Measurements from ENCODE around the gene NCKAP5.

Gene NCKAP5

GRCh38 chr2:133177196-133177595 is 391.1 kb downstream of the NCKAP5 start:
- TF ChIP-seq, protein P1, sequence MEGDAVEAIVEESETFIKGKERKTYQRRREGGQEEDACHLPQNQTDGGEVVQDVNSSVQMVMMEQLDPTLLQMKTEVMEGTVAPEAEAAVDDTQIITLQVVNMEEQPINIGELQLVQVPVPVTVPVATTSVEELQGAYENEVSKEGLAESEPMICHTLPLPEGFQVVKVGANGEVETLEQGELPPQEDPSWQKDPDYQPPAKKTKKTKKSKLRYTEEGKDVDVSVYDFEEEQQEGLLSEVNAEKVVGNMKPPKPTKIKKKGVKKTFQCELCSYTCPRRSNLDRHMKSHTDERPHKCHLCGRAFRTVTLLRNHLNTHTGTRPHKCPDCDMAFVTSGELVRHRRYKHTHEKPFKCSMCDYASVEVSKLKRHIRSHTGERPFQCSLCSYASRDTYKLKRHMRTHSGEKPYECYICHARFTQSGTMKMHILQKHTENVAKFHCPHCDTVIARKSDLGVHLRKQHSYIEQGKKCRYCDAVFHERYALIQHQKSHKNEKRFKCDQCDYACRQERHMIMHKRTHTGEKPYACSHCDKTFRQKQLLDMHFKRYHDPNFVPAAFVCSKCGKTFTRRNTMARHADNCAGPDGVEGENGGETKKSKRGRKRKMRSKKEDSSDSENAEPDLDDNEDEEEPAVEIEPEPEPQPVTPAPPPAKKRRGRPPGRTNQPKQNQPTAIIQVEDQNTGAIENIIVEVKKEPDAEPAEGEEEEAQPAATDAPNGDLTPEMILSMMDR (IDR thresholded peaks at IDR 0.05; ENCODE audit: insufficient read depth, low read depth, low read length, missing control alignments), result no peak
- no peak for DNase-seq (ENCODE audit: low read depth)
- no peak overlapping the region for H3K4me3 ChIP-seq (ENCODE audit: low read depth, low read length)

- DNase-seq (ENCODE audit: low read depth), result no peak
- no peak overlapping the region for H3K4me3 ChIP-seq (ENCODE audit: low read depth, low read length)
- TF ChIP-seq, protein P1 (IDR thresholded peaks at IDR 0.05; ENCODE audit: insufficient read depth, low read depth, low read length, missing control alignments), result no peak
These were observed 392.3 kb downstream of the NCKAP5 start for GRCh38 chr2:133175926-133176325.

DNA sequence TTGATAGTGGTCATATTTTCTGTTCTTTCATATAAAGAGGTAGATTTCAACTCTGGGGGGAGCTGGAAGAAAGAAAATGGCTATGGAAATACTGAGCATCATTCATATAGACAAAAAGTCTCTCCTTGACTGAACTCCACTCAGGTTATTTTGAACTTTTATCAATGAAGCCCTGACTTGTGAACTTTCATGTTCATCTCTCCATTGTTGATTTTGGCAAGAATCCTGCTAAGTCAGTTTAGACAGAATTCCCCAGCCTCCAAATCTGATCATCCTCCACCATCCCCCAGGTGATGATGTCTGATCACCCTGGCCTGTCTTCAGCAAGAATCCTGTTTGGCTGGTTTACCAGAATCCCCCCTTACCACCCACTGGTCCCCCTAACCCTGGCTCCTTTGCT is 395.0 kb downstream of the NCKAP5 start:
- H3K4me3 ChIP-seq (ENCODE audit: low read depth, low read length), result no peak overlapping the region
- DNase-seq (ENCODE audit: low read depth), result no peak
- TF ChIP-seq, protein P1 (IDR thresholded peaks at IDR 0.05; ENCODE audit: insufficient read depth, low read depth, low read length, missing control alignments), result no peak

DNA sequence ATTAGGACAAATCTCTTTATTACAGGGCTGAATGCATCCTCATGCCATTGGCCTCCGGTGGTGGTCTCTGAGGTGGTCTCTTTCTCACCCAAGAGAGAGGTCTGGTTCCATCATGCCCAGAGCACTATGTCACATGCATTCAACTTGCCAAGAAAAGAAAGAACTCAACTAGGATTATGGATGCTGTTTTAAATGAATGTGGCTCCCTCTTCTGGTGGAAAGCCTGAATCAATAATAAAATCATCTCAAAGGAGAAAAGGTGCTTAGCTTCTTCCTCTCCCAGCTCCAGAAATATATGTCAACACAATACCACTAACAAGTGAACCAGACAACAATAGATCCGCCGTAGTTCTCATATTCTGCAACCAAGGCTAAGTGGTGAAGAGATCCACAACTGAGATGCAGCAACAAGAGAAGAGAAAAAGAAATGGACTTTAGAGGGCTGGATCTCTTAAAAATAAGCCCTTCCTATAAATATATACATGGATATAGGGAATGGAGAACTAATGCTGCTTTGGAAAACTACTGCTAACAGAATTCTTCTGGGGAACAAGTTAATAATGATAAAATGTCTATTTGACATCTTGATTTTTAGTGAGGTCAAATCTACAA is 396.8 kb downstream of the NCKAP5 start:
- TF ChIP-seq, protein P1 (IDR thresholded peaks at IDR 0.05; ENCODE audit: insufficient read depth, low read depth, low read length, missing control alignments), result peak; percentile 47
- no peak overlapping the region for H3K4me3 ChIP-seq (ENCODE audit: low read depth, low read length)
- peak; percentile 55 for DNase-seq (ENCODE audit: low read depth)

GRCh38 chr2:133169274-133169912 is 398.9 kb downstream of the NCKAP5 start:
- no peak overlapping the region for H3K4me3 ChIP-seq (ENCODE audit: low read depth, low read length)
- no peak for DNase-seq (ENCODE audit: low read depth)
- TF ChIP-seq, protein P1 (IDR thresholded peaks at IDR 0.05; ENCODE audit: insufficient read depth, low read depth, low read length, missing control alignments), result no peak

DNA sequence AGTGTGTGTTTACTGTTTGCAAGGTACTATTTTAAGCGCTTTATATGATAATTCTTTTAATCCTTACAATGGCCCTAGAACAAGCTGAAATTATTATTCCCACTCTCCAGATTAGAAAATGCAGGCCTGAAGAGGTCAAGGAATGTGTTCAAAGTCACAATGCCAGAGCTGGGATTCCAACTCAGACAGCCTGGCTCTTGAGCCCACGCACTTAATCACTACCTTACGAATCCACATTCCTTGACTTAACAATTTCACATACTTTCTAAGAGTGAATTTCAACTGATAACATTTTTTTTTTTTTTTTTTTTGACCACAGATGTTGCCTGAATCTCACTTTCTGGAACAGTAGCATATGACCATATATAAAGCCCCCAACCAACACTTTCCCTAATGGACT is 400.3 kb downstream of the NCKAP5 start:
- no peak for DNase-seq (ENCODE audit: low read depth)
- H3K4me3 ChIP-seq (ENCODE audit: low read depth, low read length), result no peak overlapping the region
- TF ChIP-seq, protein P1 (IDR thresholded peaks at IDR 0.05; ENCODE audit: insufficient read depth, low read depth, low read length, missing control alignments), result no peak

DNA sequence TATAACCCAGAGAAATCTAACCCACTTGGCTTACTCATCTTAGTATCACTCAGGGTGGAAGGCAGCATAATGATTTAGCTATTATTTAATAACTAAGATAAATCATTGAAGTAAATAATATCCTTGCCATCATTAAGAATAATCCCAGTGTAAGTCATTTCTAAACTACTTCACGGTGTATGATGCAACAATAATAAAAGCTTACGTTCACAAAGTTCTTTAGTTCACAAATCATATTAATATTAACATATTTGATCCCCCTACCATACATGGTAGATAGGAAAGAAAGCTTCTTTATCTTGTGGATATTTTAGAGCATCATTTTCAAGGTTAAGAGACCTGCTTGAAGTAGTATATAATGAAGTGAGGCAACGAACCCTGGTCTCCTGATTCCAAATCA is 401.0 kb downstream of the NCKAP5 start:
- TF ChIP-seq, protein P1 (IDR thresholded peaks at IDR 0.05; ENCODE audit: insufficient read depth, low read depth, low read length, missing control alignments), result no peak
- DNase-seq (ENCODE audit: low read depth), result no peak
- H3K4me3 ChIP-seq (ENCODE audit: low read depth, low read length), result no peak overlapping the region

Data from GM12865 (cell line).